GM23338 (cell line): ENCODE data around the gene RNF187. TPM values are rescaled to one million over a fixed set of nuclear protein-coding genes. Genes with fewer than 3 reads are reported as not detected.

ENCODE experiments used
- ATAC-seq: fragments of 200-7000 bp; cut with Tn5 transposase; 3 replicates; pipeline ENCODE4 v1.9.1; 2020
- DNase-seq: peaks from one replicate; pipeline ENCODE4 v3.0.0-alpha.2; 2015; ENCODE audit warnings: low spot score
- H2AFZ ChIP-seq: fragments of 200-600 bp; sonication (generic); 2 replicates; pipeline ENCODE4 v1.8.0; 2016; ENCODE audit warnings: antibody characterized with exemption, mild to moderate bottlenecking, moderate library complexity
- H3F3A ChIP-seq: fragments of 200-600 bp; sonication (generic); replicated peaks from 2 replicates; pipeline ENCODE4 v1.8.0; 2017; ENCODE audit warnings: antibody characterized with exemption, mixed run types, low read depth
- H3K27ac ChIP-seq: fragments of 200-600 bp; sonication (generic); 2 replicates; pipeline ENCODE4 v1.6.1; 2016; ENCODE audit warnings: low read depth
- H3K27me3 ChIP-seq: fragments of 200-600 bp; sonication (generic); 2 replicates; pipeline ENCODE4 v1.8.0; 2016; ENCODE audit warnings: mild to moderate bottlenecking, mixed run types, moderate library complexity; ENCODE audit not compliant: insufficient read depth
- H3K36me3 ChIP-seq: fragments of 200-600 bp; sonication (generic); 2 replicates; pipeline ENCODE4 v1.8.0; 2016; ENCODE audit warnings: mild to moderate bottlenecking; ENCODE audit not compliant: insufficient read depth
- H3K4me1 ChIP-seq: fragments of 200-600 bp; sonication (generic); 2 replicates; pipeline ENCODE4 v1.8.0; 2016; ENCODE audit warnings: mild to moderate bottlenecking, moderate library complexity; ENCODE audit not compliant: insufficient read depth
- H3K4me2 ChIP-seq: fragments of 200-600 bp; sonication (generic); 2 replicates; pipeline ENCODE4 v1.7.1; 2017; ENCODE audit warnings: mixed run types
- H3K4me3 ChIP-seq: fragments of 200-600 bp; sonication (generic); 2 replicates; pipeline ENCODE4 v1.6.1; 2016; ENCODE audit warnings: mixed run types
- H3K79me2 ChIP-seq: fragments of 200-600 bp; sonication (generic); replicated peaks from 2 replicates; pipeline ENCODE4 v1.8.0; 2017; ENCODE audit warnings: mild to moderate bottlenecking; ENCODE audit not compliant: insufficient read depth
- H3K9me2 ChIP-seq: fragments of 200-600 bp; sonication (generic); 2 replicates; pipeline ENCODE4 v1.8.0; 2017; ENCODE audit not compliant: insufficient read depth
- H4K20me1 ChIP-seq: fragments of 200-600 bp; sonication (generic); replicated peaks from 2 replicates; pipeline ENCODE4 v1.8.0; 2017; ENCODE audit warnings: mild to moderate bottlenecking; ENCODE audit not compliant: insufficient read depth
- H3K27ac Mint-ChIP-seq: 2 replicates; pipeline ENCODE4 v1.8.0; 2020; ENCODE audit warnings: inconsistent platforms, mild to moderate bottlenecking, moderate library complexity, mixed read lengths
- H3K27me3 Mint-ChIP-seq: 3 replicates; pipeline ENCODE4 v1.8.0; 2022; ENCODE audit warnings: low read depth, mild to moderate bottlenecking, moderate library complexity, mixed read lengths, inconsistent platforms; ENCODE audit not compliant: insufficient read depth, poor library complexity
- H3K36me3 Mint-ChIP-seq: 3 replicates; pipeline ENCODE4 v1.8.0; 2021; ENCODE audit warnings: low read depth, mild to moderate bottlenecking, inconsistent platforms, moderate library complexity, mixed read lengths
- H3K4me1 Mint-ChIP-seq: 3 replicates; pipeline ENCODE4 v1.8.0; 2020; ENCODE audit warnings: mild to moderate bottlenecking, inconsistent platforms, mixed read lengths
- H3K4me3 Mint-ChIP-seq: 3 replicates; pipeline ENCODE4 v1.8.0; 2021; ENCODE audit warnings: moderate library complexity, mild to moderate bottlenecking, inconsistent platforms, mixed read lengths
- H3K9me3 Mint-ChIP-seq: 3 replicates; pipeline ENCODE4 v1.8.0; 2020; ENCODE audit warnings: moderate library complexity, mild to moderate bottlenecking, inconsistent platforms, mixed read lengths
- CREB1 ChIP-seq: fragments of 250-450 bp; sonication (Bioruptor Pico); IDR thresholded peaks from 2 replicates; pipeline ENCODE4 v1.5.0; 2020; ENCODE audit warnings: low read depth, mild to moderate bottlenecking, moderate library complexity
- CTCF ChIP-seq, 2 experiments: fragments of 200-600 bp in 1 of 2; sonication (generic) in 1 of 2; conservative IDR thresholded peaks; 2 replicates each; pipeline versions ENCODE4 v1.5.1 to v1.6.1; 2016 to 2017; ENCODE audit warnings: antibody characterized with exemption in 2 of 2, low read depth in 2 of 2, mild to moderate bottlenecking in 2 of 2, moderate library complexity in 1 of 2
- ETS1 ChIP-seq: IDR thresholded peaks from 2 replicates; pipeline ENCODE4 v1.6.1; 2016; ENCODE audit warnings: antibody characterized with exemption
- EZH2 ChIP-seq: fragments of 200-600 bp; sonication (generic); IDR thresholded peaks from one replicate; pipeline ENCODE4 v1.8.0; 2017; ENCODE audit warnings: antibody characterized with exemption, mild to moderate bottlenecking, low read depth; ENCODE audit not compliant: unreplicated experiment
- EZH2phosphoT487 ChIP-seq: fragments of 200-600 bp; sonication (generic); IDR thresholded peaks from one replicate; pipeline ENCODE4 v1.8.1; 2018; ENCODE audit warnings: antibody characterized with exemption; ENCODE audit not compliant: unreplicated experiment
- JUNB ChIP-seq: IDR thresholded peaks from one replicate; pipeline ENCODE4 v1.6.1; 2016; ENCODE audit warnings: antibody characterized with exemption; ENCODE audit not compliant: unreplicated experiment
- NANOG ChIP-seq: IDR thresholded peaks from 2 replicates; pipeline ENCODE4 v1.6.1; 2016; ENCODE audit warnings: antibody characterized with exemption, borderline replicate concordance
- POLR2AphosphoS5 ChIP-seq: IDR thresholded peaks from 2 replicates; pipeline ENCODE4 v1.6.1; 2016; ENCODE audit warnings: antibody characterized with exemption, low read depth
- REST ChIP-seq: IDR thresholded peaks from one replicate; pipeline ENCODE4 v1.6.1; 2018; ENCODE audit warnings: antibody characterized with exemption; ENCODE audit not compliant: unreplicated experiment
- STAT1 ChIP-seq: IDR thresholded peaks from one replicate; pipeline ENCODE4 v1.6.1; 2016; ENCODE audit warnings: antibody characterized with exemption; ENCODE audit not compliant: unreplicated experiment
- ZNF114 ChIP-seq: fragments of 250-450 bp; sonication (Bioruptor Pico); IDR thresholded peaks from 2 replicates; pipeline ENCODE4 v1.5.0; 2020; ENCODE audit warnings: mild to moderate bottlenecking, moderate library complexity
- ZNF331 ChIP-seq: fragments of 250-450 bp; sonication (Bioruptor Pico); IDR thresholded peaks from 2 replicates; pipeline ENCODE4 v1.5.0; 2020; ENCODE audit warnings: low read depth, mild to moderate bottlenecking, moderate library complexity
- ZNF462 ChIP-seq: fragments of 250-450 bp; sonication (Bioruptor Pico); IDR thresholded peaks from 2 replicates; pipeline ENCODE4 v1.5.0; 2020; ENCODE audit warnings: mild to moderate bottlenecking, moderate library complexity
- polyA plus RNA-seq: library from polyadenylated mRNA; unstranded; fragments of >200 nt; fragmentation: Nextera tagmentation; extraction: Ambion mirVana; gene quantifications from 2 replicates; pipeline ENCODE4 v1.2.1, GENCODE V29; 2016
- total RNA-seq: library from RNA; depleted of rRNA; stranded (reverse); fragments of >200 nt; shearing (Covaris generic); gene quantifications from 2 replicates; pipeline ENCODE4 v1.2.3, GENCODE V29; 2014

Gene RNF187
- total and polyA plus RNA-seq, 2 experiments from 2014 or later, result 24.8 to 55.3 TPM

- peaks cover 98% of the 10 kb centered on the region for H3K27me3 ChIP-seq
- TF ChIP-seq EZH2phosphoT487, result no peak
- TF ChIP-seq POLR2AphosphoS5, result no peak
- no peak for TF ChIP-seq ZNF462
- no peak for TF ChIP-seq ETS1
- TF ChIP-seq ZNF331, result no peak
- no peak for TF ChIP-seq REST
- TF ChIP-seq NANOG, result no peak
- no peak for TF ChIP-seq EZH2
- no peak for TF ChIP-seq CTCF (conservative IDR thresholded peaks at IDR 0.05; ENCODE audit: low read depth in 2 of 2)
- no peak for TF ChIP-seq STAT1
- no peak for TF ChIP-seq JUNB
- TF ChIP-seq ZNF114 (CRISPR knock-in tag), result no peak
- no peak for TF ChIP-seq CREB1 (CRISPR knock-in tag)
- no peak overlapping the region for H3K27ac ChIP-seq
- Mint-ChIP-seq H3K27me3 (peaks cover 95% of the 10 kb centered on the region), H3K36me3 (peaks cover 5% of the 10 kb centered on the region; the same call in 2 of the 3 replicates), H3K9me3 (peaks cover 73% of the 10 kb centered on the region), H3K4me3 (no peak overlapping the region), H3K4me1 (no peaks in the 10 kb centered on the region), H3K27ac (no peak overlapping the region)
- no peaks in the 10 kb centered on the region for H3F3A ChIP-seq
- H4K20me1 ChIP-seq, result no peaks in the 10 kb centered on the region
- no peak overlapping the region for H3K4me3 ChIP-seq
- ATAC-seq (no peak; the same call in 2 of the 3 replicates), DNase-seq (no peak)
- H2AFZ ChIP-seq, result no peak overlapping the region
- no peaks in the 10 kb centered on the region for H3K79me2 ChIP-seq
- no peak overlapping the region for H3K4me2 ChIP-seq
- no peaks in the 10 kb centered on the region for H3K9me2 ChIP-seq
- H3K36me3 ChIP-seq, result no peaks in the 10 kb centered on the region
- no peaks in the 10 kb centered on the region for H3K4me1 ChIP-seq
These were observed 43.0 kb downstream of the RNF187 start for GRCh38 chr1:228530086-228530758.
